RWPE1 (cell line): Measurements from ENCODE around the gene ADK.
"Not testable (repeated sequence)": the region's sequence is repeated elsewhere in the genome, so short reads cannot be mapped to it uniquely, and the experiment has no call there.

Experiments
- CTCF ChIA-PET: fragments of 350-600 bp; sonication (Branson Sonifier 250); formaldehyde crosslinking; extraction: SDS; loops from one replicate; lab custom pipeline; 2021; lab: Yijun Ruan, JAX
- POLR2A ChIA-PET: fragments of 400-600 bp; formaldehyde crosslinking; extraction: SDS; loops from one replicate; lab custom pipeline; 2020; ENCODE audit warnings: antibody characterized with exemption; ENCODE audit not compliant: low non-redundant PET; lab: Yijun Ruan, JAX
- DNase-seq: peaks from one replicate; pipeline ENCODE4 v3.0.0; 2012; ENCODE audit warnings: low spot score
- H3K27ac ChIP-seq: fragments of 450-650 bp; 2 replicates; pipeline ENCODE4 v1.5.1; 2017
- TF ChIP-seq, protein P1 (sequence below): fragments of 450-650 bp; conservative IDR thresholded peaks from 2 replicates; pipeline ENCODE4 v1.5.1; 2017; ENCODE audit warnings: low read depth, mild to moderate bottlenecking

Gene ADK

DNA sequence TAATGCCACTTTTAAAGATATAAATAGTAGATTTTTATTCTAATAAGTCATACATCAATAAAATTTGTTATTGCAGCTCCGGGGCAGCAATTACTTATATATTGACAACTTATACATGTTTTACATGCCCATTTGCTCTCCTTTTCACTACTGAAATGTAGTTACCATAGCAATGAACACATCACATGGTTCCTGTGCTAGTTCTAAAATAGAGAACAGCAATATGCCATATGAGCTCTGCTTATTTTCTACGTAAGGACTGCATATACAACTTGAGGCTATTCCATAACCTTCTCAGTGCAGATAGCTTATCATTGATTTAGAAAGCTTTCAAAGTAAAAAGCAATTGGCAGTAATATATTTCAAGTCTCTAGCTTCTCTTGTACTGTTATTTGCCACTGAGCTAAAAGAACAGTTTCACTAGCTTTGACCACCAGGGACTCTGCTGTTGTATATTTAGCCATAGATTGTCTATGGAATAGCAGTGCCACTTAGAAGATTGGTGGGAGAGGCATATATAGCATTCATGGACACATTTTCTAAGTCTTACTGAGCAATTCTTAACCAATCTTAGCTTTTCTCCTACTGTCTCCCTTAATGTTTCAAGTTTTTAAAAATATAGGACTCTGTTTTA, 405.2 kb downstream of the ADK start:
- H3K27ac ChIP-seq, result no peak overlapping the region
- TF ChIP-seq, protein P1, sequence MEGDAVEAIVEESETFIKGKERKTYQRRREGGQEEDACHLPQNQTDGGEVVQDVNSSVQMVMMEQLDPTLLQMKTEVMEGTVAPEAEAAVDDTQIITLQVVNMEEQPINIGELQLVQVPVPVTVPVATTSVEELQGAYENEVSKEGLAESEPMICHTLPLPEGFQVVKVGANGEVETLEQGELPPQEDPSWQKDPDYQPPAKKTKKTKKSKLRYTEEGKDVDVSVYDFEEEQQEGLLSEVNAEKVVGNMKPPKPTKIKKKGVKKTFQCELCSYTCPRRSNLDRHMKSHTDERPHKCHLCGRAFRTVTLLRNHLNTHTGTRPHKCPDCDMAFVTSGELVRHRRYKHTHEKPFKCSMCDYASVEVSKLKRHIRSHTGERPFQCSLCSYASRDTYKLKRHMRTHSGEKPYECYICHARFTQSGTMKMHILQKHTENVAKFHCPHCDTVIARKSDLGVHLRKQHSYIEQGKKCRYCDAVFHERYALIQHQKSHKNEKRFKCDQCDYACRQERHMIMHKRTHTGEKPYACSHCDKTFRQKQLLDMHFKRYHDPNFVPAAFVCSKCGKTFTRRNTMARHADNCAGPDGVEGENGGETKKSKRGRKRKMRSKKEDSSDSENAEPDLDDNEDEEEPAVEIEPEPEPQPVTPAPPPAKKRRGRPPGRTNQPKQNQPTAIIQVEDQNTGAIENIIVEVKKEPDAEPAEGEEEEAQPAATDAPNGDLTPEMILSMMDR, result no peak
- POLR2A ChIA-PET, result no interaction called here
- DNase-seq, result no peak
- CTCF ChIA-PET, result interaction anchor here (0.7 kb wide), 1 partner anchor 93 kb away, joined by 3 read pairs; no protein-coding TSS in a partner anchor

DNA sequence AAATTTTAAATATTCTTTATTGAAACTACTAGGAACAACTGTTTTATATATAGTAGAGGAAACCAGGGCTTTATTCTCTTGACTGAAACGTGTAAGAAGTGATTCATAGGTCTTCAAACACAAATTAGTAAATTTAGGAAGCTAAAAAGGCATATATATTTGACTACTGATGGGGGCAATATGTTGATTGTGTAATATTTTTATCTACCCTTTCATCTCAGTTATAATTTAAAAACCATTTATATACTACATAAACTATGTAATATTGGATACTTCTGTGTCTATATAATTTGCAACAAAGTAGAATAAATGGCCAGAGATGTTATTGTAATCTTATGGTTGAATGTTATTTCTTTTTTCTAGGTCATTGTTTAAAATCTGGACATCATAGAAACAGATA, 406.1 kb downstream of the ADK start:
- TF ChIP-seq, protein P1, result no peak
- DNase-seq, result no peak
- ChIA-PET POLR2A (no interaction called here), CTCF (interaction anchor here (0.6 kb wide), 1 partner anchor 266 kb away, joined by 3 read pairs; no protein-coding TSS in a partner anchor)
- no peak overlapping the region for H3K27ac ChIP-seq

DNA sequence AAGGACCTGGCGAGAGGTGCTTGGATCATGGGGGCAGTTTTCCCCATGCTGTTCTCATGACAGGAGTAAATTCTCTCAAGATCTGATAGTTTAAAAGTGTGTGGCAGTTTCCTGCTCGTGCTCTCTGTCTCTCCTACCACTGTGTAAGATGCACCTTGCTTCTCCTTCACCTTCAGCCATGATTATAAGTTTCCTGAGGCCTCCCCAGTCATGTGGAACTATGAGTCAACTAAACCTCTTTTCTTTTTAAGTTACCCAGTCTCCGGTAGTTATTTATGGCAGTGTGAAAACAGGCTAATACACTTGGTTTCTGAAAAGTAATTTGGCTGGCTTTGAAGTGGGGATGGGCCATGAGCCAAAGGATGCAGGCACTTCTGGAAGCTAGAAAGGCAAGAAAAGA, 407.4 kb downstream of the ADK start:
- CTCF ChIA-PET, result interaction anchor here (0.7 kb wide), 2 partner anchors 96 to 187 kb away, joined by 3 read pairs; no protein-coding TSS in a partner anchor
- POLR2A ChIA-PET, result no interaction called here
- DNase-seq, result no peak
- H3K27ac ChIP-seq, result no peak overlapping the region
- TF ChIP-seq, protein P1, result no peak

DNA sequence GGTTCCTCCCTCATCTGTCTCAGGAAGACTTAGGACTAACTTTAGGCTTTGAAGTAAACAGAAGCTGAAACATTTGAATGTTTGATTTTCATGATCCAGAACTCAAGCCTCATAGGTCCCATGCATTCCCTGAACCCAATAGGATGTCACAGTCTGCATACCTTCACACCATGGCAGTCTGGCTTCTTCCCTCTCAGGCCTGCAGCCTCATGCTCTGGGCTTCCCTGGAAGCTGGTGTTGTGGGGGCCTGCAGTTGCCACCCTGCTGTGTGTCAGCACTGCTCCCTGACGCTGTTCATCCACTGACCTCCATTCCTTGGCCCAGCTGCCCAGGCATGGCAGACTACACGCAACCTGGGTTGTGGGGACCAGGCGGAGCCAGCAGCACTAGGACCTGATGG, 407.9 kb downstream of the ADK start:
- ChIA-PET POLR2A (no interaction called here), CTCF (interaction anchor here (0.7 kb wide), 1 partner anchor 96 kb away, joined by 3 read pairs; no protein-coding TSS in a partner anchor)
- no peak overlapping the region for H3K27ac ChIP-seq
- no peak for DNase-seq
- TF ChIP-seq, protein P1, result no peak

DNA sequence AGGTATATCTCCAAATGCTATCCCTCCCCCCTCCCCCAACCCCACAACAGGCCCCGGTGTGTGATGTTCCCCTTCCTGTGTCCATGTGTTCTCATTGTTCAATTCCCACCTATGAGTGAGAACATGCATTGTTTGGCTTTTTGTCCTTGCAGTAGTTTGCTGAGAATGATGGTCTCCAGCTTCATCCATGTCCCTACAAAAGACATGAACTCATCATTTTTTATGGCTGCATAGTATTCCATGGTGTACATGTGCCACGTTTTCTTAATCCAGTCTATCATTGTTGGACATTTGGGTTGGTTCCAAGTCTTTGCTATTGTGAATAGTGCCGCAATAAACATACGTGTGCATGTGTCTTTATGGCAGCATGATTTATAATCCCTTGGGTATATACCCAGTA, 417.9 kb downstream of the ADK start:
- POLR2A ChIA-PET, CTCF ChIA-PET, H3K27ac ChIP-seq, DNase-seq: not testable (repeated sequence)

DNA sequence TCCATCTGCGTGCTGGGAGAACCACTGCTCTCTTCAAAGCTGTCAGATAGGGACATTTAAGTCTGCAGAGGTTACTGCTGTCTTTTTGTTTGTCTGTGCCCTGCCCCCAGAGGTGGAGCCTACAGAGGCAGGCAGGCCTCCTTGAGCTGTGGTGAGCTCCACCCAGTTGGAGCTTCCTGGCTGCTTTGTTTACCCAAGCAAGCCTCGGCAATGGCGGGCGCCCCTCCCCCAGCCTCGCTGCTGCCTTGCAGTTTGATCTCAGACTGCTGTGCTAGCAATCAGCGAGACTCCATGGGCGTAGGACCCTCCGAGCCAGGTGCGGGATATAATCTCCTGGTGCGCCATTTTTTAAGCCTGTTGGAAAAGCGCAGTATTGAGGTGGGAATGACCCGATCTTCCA, 422.5 kb downstream of the ADK start:
- CTCF ChIA-PET, DNase-seq, POLR2A ChIA-PET, H3K27ac ChIP-seq: not testable (repeated sequence)

DNA sequence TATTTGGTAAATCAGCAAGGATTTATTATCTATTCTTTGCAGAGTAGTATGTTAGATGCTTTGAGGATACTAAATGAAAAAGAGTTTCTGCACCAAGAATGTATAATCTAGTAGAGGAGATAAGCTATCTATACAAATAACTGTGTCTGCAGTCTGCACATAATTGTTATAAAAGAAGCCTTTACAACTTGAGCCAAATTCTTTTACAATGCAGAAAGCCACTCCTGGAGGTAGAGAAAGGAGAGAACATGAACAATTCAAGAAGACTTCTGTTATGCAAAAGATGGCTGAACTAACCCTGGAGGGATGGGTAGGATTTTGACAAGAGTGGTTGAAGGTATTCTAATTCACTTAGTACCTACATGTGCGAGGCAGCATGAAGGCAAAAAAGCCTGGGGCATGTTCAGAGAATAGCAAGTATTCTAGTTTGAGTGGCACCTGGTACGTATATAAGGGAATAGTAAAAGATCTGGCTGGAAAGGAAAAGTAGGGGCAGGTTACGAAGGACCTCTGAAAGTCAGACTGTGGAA, 424.2 kb downstream of the ADK start:
- DNase-seq, result no peak

More for the DNA sequence above, 424.2 kb downstream of the ADK start:
- TF ChIP-seq, protein P1, result no peak
- ChIA-PET CTCF (no interaction called here), POLR2A (no interaction called here)
- no peak overlapping the region for H3K27ac ChIP-seq
